Astrocyte (in vitro differentiated cells and primary cell): Measurements from ENCODE around the gene MADD. TPM values are rescaled to one million over a fixed set of nuclear protein-coding genes. Genes with fewer than 3 reads are reported as not detected.
A peak's percentile ranks its signal among the peaks of the same experiment; 100 is the strongest.

Experiments
- DNase-seq: peaks from one replicate; pipeline ENCODE4 v3.0.0-alpha.2; 2010; ENCODE audit warnings: low read depth
- FAIRE-seq: peaks from 2 replicates; lab custom pipeline; 2011; peaks lifted over from hg19 to GRCh38; lab: Jason Lieb, UNC
- H2AFZ ChIP-seq: 2 replicates; pipeline ENCODE4 v1.6.0; 2012; ENCODE audit warnings: low read depth, low read length, inconsistent platforms
- H3K27ac ChIP-seq: 2 replicates; pipeline ENCODE4 v1.5.1; 2011; ENCODE audit warnings: low read depth, low read length, inconsistent platforms
- H3K27me3 ChIP-seq: 2 replicates; pipeline ENCODE4 v1.6.0; 2011; ENCODE audit warnings: low read length, inconsistent platforms; ENCODE audit not compliant: insufficient read depth
- H3K36me3 ChIP-seq: 2 replicates; pipeline ENCODE4 v1.5.1; 2011; ENCODE audit warnings: low read length, inconsistent platforms; ENCODE audit not compliant: insufficient read depth
- H3K4me1 ChIP-seq: 2 replicates; pipeline ENCODE4 v1.5.1; 2011; ENCODE audit warnings: low read length, inconsistent platforms; ENCODE audit not compliant: insufficient read depth
- H3K4me2 ChIP-seq: 2 replicates; pipeline ENCODE4 v1.6.0; 2012; ENCODE audit warnings: low read length, inconsistent platforms
- H3K4me3 ChIP-seq: 2 replicates; pipeline ENCODE4 v1.5.1; 2011; ENCODE audit warnings: low read depth, mild to moderate bottlenecking, low read length, inconsistent platforms; ENCODE audit not compliant: insufficient read depth
- H3K79me2 ChIP-seq: 2 replicates; pipeline ENCODE4 v1.6.0; 2012; ENCODE audit warnings: mild to moderate bottlenecking, low read length, inconsistent platforms; ENCODE audit not compliant: insufficient read depth
- H3K9ac ChIP-seq: 2 replicates; pipeline ENCODE4 v1.6.0; 2012; ENCODE audit warnings: mild to moderate bottlenecking, low read length, inconsistent platforms
- H3K9me3 ChIP-seq: 2 replicates; pipeline ENCODE4 v1.5.1; 2012; ENCODE audit warnings: low read depth, mild to moderate bottlenecking, low read length, inconsistent platforms; ENCODE audit not compliant: insufficient read depth
- H4K20me1 ChIP-seq: 2 replicates; pipeline ENCODE4 v1.6.0; 2012; ENCODE audit warnings: low read length, inconsistent platforms; ENCODE audit not compliant: insufficient read depth
- H3K27ac Mint-ChIP-seq: one replicate; pipeline ENCODE4 v1.8.0; 2021; ENCODE audit warnings: mild to moderate bottlenecking, mixed read lengths; ENCODE audit not compliant: unreplicated experiment
- H3K27me3 Mint-ChIP-seq: one replicate; pipeline ENCODE4 v1.8.0; 2021; ENCODE audit warnings: low read depth, mixed read lengths; ENCODE audit not compliant: unreplicated experiment
- H3K36me3 Mint-ChIP-seq: one replicate; pipeline ENCODE4 v1.8.0; 2021; ENCODE audit warnings: low read depth, mixed read lengths; ENCODE audit not compliant: unreplicated experiment
- H3K4me1 Mint-ChIP-seq: one replicate; pipeline ENCODE4 v1.8.0; 2021; ENCODE audit warnings: low read depth, mixed read lengths; ENCODE audit not compliant: unreplicated experiment
- H3K4me3 Mint-ChIP-seq: one replicate; pipeline ENCODE4 v1.8.0; 2021; ENCODE audit warnings: mild to moderate bottlenecking, moderate library complexity, mixed read lengths; ENCODE audit not compliant: unreplicated experiment
- H3K9me3 Mint-ChIP-seq: one replicate; pipeline ENCODE4 v1.8.0; 2021; ENCODE audit warnings: mild to moderate bottlenecking, mixed read lengths; ENCODE audit not compliant: unreplicated experiment
- CTCF ChIP-seq: IDR thresholded peaks from 2 replicates; pipeline ENCODE4 v1.5.1; 2011; ENCODE audit warnings: low read depth, mild to moderate bottlenecking, inconsistent platforms, low read length, moderate library complexity; ENCODE audit not compliant: insufficient read depth
- EZH2 ChIP-seq: IDR thresholded peaks from 2 replicates; pipeline ENCODE4 v1.6.1; 2012; ENCODE audit warnings: mild to moderate bottlenecking, low read length, inconsistent platforms; ENCODE audit not compliant: insufficient read depth
- total RNA-seq: library from RNA; stranded (reverse); gene quantifications from 2 replicates; pipeline ENCODE4 v1.2.1, GENCODE V29; 2021

MADD gene
- total RNA-seq, 1 donor from 2014 or later = 22.9 TPM

GRCh38 chr11:47271328-47271727, 1.4 kb downstream of the MADD start:
- Mint-ChIP-seq H3K27me3 (no peaks in the 10 kb centered on the region), H3K9me3 (no peaks in the 10 kb centered on the region), H3K36me3 (peaks cover 7% of the 10 kb centered on the region), H3K4me1 (peaks cover 27% of the 10 kb centered on the region), H3K4me3 (peak overlapping the region; percentile 84), H3K27ac (no peak overlapping the region)
- Histone ChIP-seq H3K4me3 (peak overlapping the region; percentile 62), H3K4me1 (peaks cover 23% of the 10 kb centered on the region), H3K9me3 (no peaks in the 10 kb centered on the region), H4K20me1 (peaks cover 52% of the 10 kb centered on the region), H3K9ac (no peak overlapping the region), H3K36me3 (peaks cover 9% of the 10 kb centered on the region), H3K27ac (no peak overlapping the region), H2AFZ (no peak overlapping the region), H3K27me3 (no peaks in the 10 kb centered on the region), H3K79me2 (peaks cover 49% of the 10 kb centered on the region), H3K4me2 (peak overlapping the region; percentile 94)
- FAIRE-seq (no peak), DNase-seq (no peak)
- TF ChIP-seq CTCF (no peak), EZH2 (no peak)

- Mint-ChIP-seq H3K36me3 (peaks cover 13% of the 10 kb centered on the region), H3K9me3 (no peaks in the 10 kb centered on the region), H3K27ac (no peak overlapping the region), H3K4me3 (peak overlapping the region; percentile 58), H3K4me1 (peaks cover 27% of the 10 kb centered on the region), H3K27me3 (no peaks in the 10 kb centered on the region)
- H3K4me3 ChIP-seq = no peak overlapping the region
- DNase-seq (no peak), FAIRE-seq (no peak)
- no peak overlapping the region for H2AFZ ChIP-seq
- H3K79me2 ChIP-seq = peaks cover 49% of the 10 kb centered on the region
- peaks cover 23% of the 10 kb centered on the region for H3K4me1 ChIP-seq
- H3K27ac ChIP-seq = no peak overlapping the region
- no peaks in the 10 kb centered on the region for H3K27me3 ChIP-seq
- peaks cover 54% of the 10 kb centered on the region for H4K20me1 ChIP-seq
- TF ChIP-seq EZH2 (no peak), CTCF (no peak)
- H3K36me3 ChIP-seq = peaks cover 16% of the 10 kb centered on the region
- no peak overlapping the region for H3K4me2 ChIP-seq
- H3K9ac ChIP-seq = no peak overlapping the region
- H3K9me3 ChIP-seq = no peaks in the 10 kb centered on the region
Measured at GRCh38 chr11:47271961-47272661, 2.2 kb downstream of the MADD start.

GRCh38 chr11:47272706-47273105, 2.8 kb downstream of the MADD start:
- peaks cover 13% of the 10 kb centered on the region for H3K36me3 Mint-ChIP-seq
- H3K27me3 ChIP-seq = no peaks in the 10 kb centered on the region
- no peak overlapping the region for H3K4me3 Mint-ChIP-seq
- no peaks in the 10 kb centered on the region for H3K9me3 Mint-ChIP-seq
- H3K4me3 ChIP-seq = no peak overlapping the region
- H3K4me1 Mint-ChIP-seq = peaks cover 27% of the 10 kb centered on the region
- H3K27ac Mint-ChIP-seq = no peak overlapping the region
- no peak for DNase-seq
- H3K27ac ChIP-seq = no peak overlapping the region
- TF ChIP-seq CTCF = no peak
- TF ChIP-seq EZH2 = no peak
- H3K9ac ChIP-seq = no peak overlapping the region
- peaks cover 54% of the 10 kb centered on the region for H4K20me1 ChIP-seq
- H3K27me3 Mint-ChIP-seq = no peaks in the 10 kb centered on the region
- H3K36me3 ChIP-seq = peaks cover 16% of the 10 kb centered on the region
- H3K9me3 ChIP-seq = no peaks in the 10 kb centered on the region
- no peak for FAIRE-seq
- H3K4me1 ChIP-seq = peaks cover 23% of the 10 kb centered on the region
- H2AFZ ChIP-seq = no peak overlapping the region
- H3K4me2 ChIP-seq = no peak overlapping the region
- H3K79me2 ChIP-seq = peaks cover 49% of the 10 kb centered on the region
